ENCODE measurements around the gene DLX2. TPM values are rescaled to one million over a fixed set of nuclear protein-coding genes. Genes with fewer than 3 reads are reported as not detected.
A peak's percentile ranks its signal among the peaks of the same experiment; 100 is the strongest.

Gene DLX2
- total RNA-seq, 2 donors from 2014 or later = not detected

- Mint-ChIP-seq H3K27ac (peak overlapping the region; percentile 54), H3K36me3 (ENCODE audit: low read depth) (peaks cover 6% of the 10 kb centered on the region), H3K27me3 (peaks cover 81% of the 10 kb centered on the region), H3K4me3 (peak overlapping the region; percentile 94), H3K4me1 (peaks cover 39% of the 10 kb centered on the region)
- ATAC-seq = peak; percentile 9
- H3K9me3 ChIP-seq (ENCODE audit: control insufficient read depth, low read length, poor library complexity, severe bottlenecking) = no peaks in the 10 kb centered on the region
- no peak for DNase-seq
Measured at GRCh38 chr2:172101821-172102390, 794 bp downstream of the DLX2 start.

GRCh38 chr2:172100935-172101820, 1.5 kb downstream of the DLX2 start:
- DNase-seq = no peak
- H3K9me3 ChIP-seq (ENCODE audit: control insufficient read depth, low read length, poor library complexity, severe bottlenecking) = no peaks in the 10 kb centered on the region
- peaks cover 41% of the 10 kb centered on the region for H3K4me1 Mint-ChIP-seq
- peak overlapping the region; percentile 94 for H3K4me3 Mint-ChIP-seq
- peaks cover 81% of the 10 kb centered on the region for H3K27me3 Mint-ChIP-seq
- H3K27ac Mint-ChIP-seq = peak overlapping the region; percentile 54
- ATAC-seq = no peak
- H3K36me3 Mint-ChIP-seq (ENCODE audit: low read depth) = peaks cover 6% of the 10 kb centered on the region

- H3K27me3 Mint-ChIP-seq = peaks cover 81% of the 10 kb centered on the region
- ATAC-seq = no peak
- H3K9me3 ChIP-seq (ENCODE audit: control insufficient read depth, low read length, poor library complexity, severe bottlenecking) = no peaks in the 10 kb centered on the region
- peak overlapping the region; percentile 54 for H3K27ac Mint-ChIP-seq
- peaks cover 6% of the 10 kb centered on the region for H3K36me3 Mint-ChIP-seq (ENCODE audit: low read depth)
- H3K4me1 Mint-ChIP-seq = peaks cover 43% of the 10 kb centered on the region
- no peak for DNase-seq
- H3K4me3 Mint-ChIP-seq = peak overlapping the region; percentile 94
Measured at GRCh38 chr2:172100080-172100934, 2.4 kb downstream of the DLX2 start.

GRCh38 chr2:172099472-172100079, 3.1 kb downstream of the DLX2 start:
- Mint-ChIP-seq H3K27me3 (peaks cover 77% of the 10 kb centered on the region), H3K4me3 (peak overlapping the region; percentile 9), H3K27ac (peak overlapping the region; percentile 54), H3K4me1 (peaks cover 46% of the 10 kb centered on the region), H3K36me3 (ENCODE audit: low read depth) (peaks cover 4% of the 10 kb centered on the region)
- H3K9me3 ChIP-seq (ENCODE audit: control insufficient read depth, low read length, poor library complexity, severe bottlenecking) = no peaks in the 10 kb centered on the region
- DNase-seq (no peak), ATAC-seq (no peak)

- DNase-seq (no peak), ATAC-seq (no peak)
- H3K4me3 Mint-ChIP-seq = peak overlapping the region; percentile 36
- H3K4me1 Mint-ChIP-seq = peaks cover 43% of the 10 kb centered on the region
- peaks cover 70% of the 10 kb centered on the region for H3K27me3 Mint-ChIP-seq
- peak overlapping the region; percentile 54 for H3K27ac Mint-ChIP-seq
- H3K9me3 ChIP-seq (ENCODE audit: control insufficient read depth, low read length, poor library complexity, severe bottlenecking) = no peaks in the 10 kb centered on the region
- peaks cover 4% of the 10 kb centered on the region for H3K36me3 Mint-ChIP-seq (ENCODE audit: low read depth)
Measured at GRCh38 chr2:172098650-172099471, 3.8 kb downstream of the DLX2 start.

GRCh38 chr2:172098287-172098649, 4.4 kb downstream of the DLX2 start:
- DNase-seq = no peak
- ATAC-seq = no peak
- peaks cover 71% of the 10 kb centered on the region for H3K27me3 Mint-ChIP-seq
- peak overlapping the region; percentile 36 for H3K4me3 Mint-ChIP-seq
- H3K9me3 ChIP-seq (ENCODE audit: control insufficient read depth, low read length, poor library complexity, severe bottlenecking) = no peaks in the 10 kb centered on the region
- peaks cover 4% of the 10 kb centered on the region for H3K36me3 Mint-ChIP-seq (ENCODE audit: low read depth)
- H3K27ac Mint-ChIP-seq = peak overlapping the region; percentile 54
- H3K4me1 Mint-ChIP-seq = peaks cover 42% of the 10 kb centered on the region

- no peak for ATAC-seq
- H3K27me3 Mint-ChIP-seq = peaks cover 71% of the 10 kb centered on the region
- H3K27ac Mint-ChIP-seq = no peak overlapping the region
- peaks cover 4% of the 10 kb centered on the region for H3K36me3 Mint-ChIP-seq (ENCODE audit: low read depth)
- no peak for DNase-seq
- peaks cover 37% of the 10 kb centered on the region for H3K4me1 Mint-ChIP-seq
- no peaks in the 10 kb centered on the region for H3K9me3 ChIP-seq (ENCODE audit: control insufficient read depth, low read length, poor library complexity, severe bottlenecking)
- peak overlapping the region; percentile 77 for H3K4me3 Mint-ChIP-seq
Measured at GRCh38 chr2:172097557-172098131, 5.1 kb downstream of the DLX2 start.

GRCh38 chr2:172096626-172097547, 5.8 kb downstream of the DLX2 start:
- ATAC-seq (no peak), DNase-seq (no peak)
- Mint-ChIP-seq H3K36me3 (ENCODE audit: low read depth) (peaks cover 4% of the 10 kb centered on the region), H3K27ac (no peak overlapping the region), H3K4me3 (peak overlapping the region; percentile 82), H3K27me3 (peaks cover 71% of the 10 kb centered on the region), H3K4me1 (peaks cover 32% of the 10 kb centered on the region)
- H3K9me3 ChIP-seq (ENCODE audit: control insufficient read depth, low read length, poor library complexity, severe bottlenecking) = no peaks in the 10 kb centered on the region

GRCh38 chr2:172095905-172096625, 6.6 kb downstream of the DLX2 start:
- Mint-ChIP-seq H3K27me3 (peaks cover 69% of the 10 kb centered on the region), H3K4me1 (peaks cover 26% of the 10 kb centered on the region), H3K36me3 (ENCODE audit: low read depth) (peaks cover 4% of the 10 kb centered on the region), H3K4me3 (peak overlapping the region; percentile 86), H3K27ac (peak overlapping the region; percentile 49)
- DNase-seq (no peak), ATAC-seq (peak; percentile 3)
- H3K9me3 ChIP-seq (ENCODE audit: control insufficient read depth, low read length, poor library complexity, severe bottlenecking) = no peaks in the 10 kb centered on the region

GRCh38 chr2:172095146-172095904, 7.4 kb downstream of the DLX2 start:
- ATAC-seq = peak; percentile 90
- Mint-ChIP-seq H3K36me3 (ENCODE audit: low read depth) (peaks cover 4% of the 10 kb centered on the region), H3K27me3 (peaks cover 66% of the 10 kb centered on the region), H3K4me3 (peak overlapping the region; percentile 86), H3K27ac (peak overlapping the region; percentile 49), H3K4me1 (peaks cover 23% of the 10 kb centered on the region)
- no peaks in the 10 kb centered on the region for H3K9me3 ChIP-seq (ENCODE audit: control insufficient read depth, low read length, poor library complexity, severe bottlenecking)
- DNase-seq = peak; percentile 59 to 67 (median 61)

All from T-helper 17 cell (primary cell).